WTC11 (cell line): ENCODE results near the gene COL25A1. TPM values are rescaled to one million over a fixed set of nuclear protein-coding genes. Genes with fewer than 3 reads are reported as not detected.

Source experiments
- ATAC-seq: fragments of 200-7000 bp; cut with Tn5 transposase; 2 replicates; pipeline ENCODE4 v1.10.0; 2021; ENCODE audit warnings: mild to moderate bottlenecking, moderate library complexity
- CTCF ChIA-PET: fragments of 300-600 bp; sonication (Branson Sonifier 250); formaldehyde crosslinking; loops from one replicate; lab custom pipeline; 2021; ENCODE audit warnings: antibody characterized with exemption; lab: Charles Lee
- POLR2A ChIA-PET: fragments of 350-600 bp; sonication (Branson Sonifier 250); formaldehyde crosslinking; loops from one replicate; lab custom pipeline; 2021; ENCODE audit warnings: antibody characterized with exemption; lab: Charles Lee
- DNase-seq: peaks from one replicate; pipeline ENCODE4 v3.0.0; 2021; ENCODE audit warnings: low spot score
- H3K27ac Mint-ChIP-seq: 2 replicates; pipeline ENCODE4 v1.8.0; 2021; ENCODE audit warnings: mixed read lengths
- H3K27me3 Mint-ChIP-seq: 2 replicates; pipeline ENCODE4 v1.8.0; 2021; ENCODE audit warnings: low read depth, mild to moderate bottlenecking, moderate library complexity, mixed read lengths
- H3K36me3 Mint-ChIP-seq: 2 replicates; pipeline ENCODE4 v1.8.0; 2021; ENCODE audit warnings: mixed read lengths
- H3K4me1 Mint-ChIP-seq: 2 replicates; pipeline ENCODE4 v1.8.0; 2022; ENCODE audit warnings: mixed read lengths
- H3K4me3 Mint-ChIP-seq: 2 replicates; pipeline ENCODE4 v1.8.0; 2021; ENCODE audit warnings: mild to moderate bottlenecking, moderate library complexity, mixed read lengths
- H3K9me3 Mint-ChIP-seq: 2 replicates; pipeline ENCODE4 v1.8.0; 2021; ENCODE audit warnings: mixed read lengths
- ATF1 ChIP-seq: sonication (generic); formaldehyde crosslinking; IDR thresholded peaks from 2 replicates; pipeline ENCODE4 v1.8.1; 2023; ENCODE audit warnings: mild to moderate bottlenecking, moderate library complexity, missing genetic modification reagents
- ATF2 ChIP-seq: sonication (generic); formaldehyde crosslinking; IDR thresholded peaks from 2 replicates; pipeline ENCODE4 v1.8.1; 2022; ENCODE audit warnings: low read depth, missing genetic modification reagents, borderline replicate concordance
- ATF3 ChIP-seq: sonication (generic); formaldehyde crosslinking; conservative IDR thresholded peaks from 2 replicates; pipeline ENCODE4 v1.8.1; 2022; ENCODE audit warnings: mild to moderate bottlenecking, missing genetic modification reagents
- E2F1 ChIP-seq: sonication (generic); formaldehyde crosslinking; IDR thresholded peaks from 2 replicates; pipeline ENCODE4 v1.8.0; 2022; ENCODE audit warnings: mild to moderate bottlenecking, missing genetic modification reagents
- ELF4 ChIP-seq: sonication (generic); formaldehyde crosslinking; IDR thresholded peaks from 2 replicates; pipeline ENCODE4 v1.8.1; 2022; ENCODE audit warnings: low read depth, mild to moderate bottlenecking, moderate library complexity, missing genetic modification reagents
- EMX1 ChIP-seq: fragments of 250-450 bp; sonication (Bioruptor Pico); IDR thresholded peaks from 2 replicates; pipeline ENCODE4 v1.8.0; 2021; ENCODE audit warnings: mild to moderate bottlenecking
- HMGA2 ChIP-seq: fragments of 250-450 bp; sonication (Bioruptor Pico); IDR thresholded peaks from 2 replicates; pipeline ENCODE4 v1.4.0; 2021; ENCODE audit warnings: mild to moderate bottlenecking, moderate library complexity
- JAZF1 ChIP-seq: fragments of 250-450 bp; sonication (Bioruptor Pico); IDR thresholded peaks from 2 replicates; pipeline ENCODE4 v1.9.0; 2021; ENCODE audit warnings: moderate library complexity, mild to moderate bottlenecking, inconsistent platforms
- MLX ChIP-seq: sonication (generic); formaldehyde crosslinking; IDR thresholded peaks from 2 replicates; pipeline ENCODE4 v1.8.1; 2023; ENCODE audit warnings: mild to moderate bottlenecking, missing genetic modification reagents, moderate library complexity
- NFYB ChIP-seq: sonication (generic); formaldehyde crosslinking; conservative IDR thresholded peaks from 2 replicates; pipeline ENCODE4 v1.8.0; 2022; ENCODE audit warnings: low read depth, missing genetic modification reagents
- PRDM15 ChIP-seq: sonication (generic); formaldehyde crosslinking; IDR thresholded peaks from 2 replicates; pipeline ENCODE4 v1.8.0; 2022; ENCODE audit warnings: missing genetic modification reagents
- SMAD3 ChIP-seq: sonication (generic); formaldehyde crosslinking; IDR thresholded peaks from 2 replicates; pipeline ENCODE4 v1.8.0; 2022; ENCODE audit warnings: missing genetic modification reagents, mild to moderate bottlenecking, borderline replicate concordance
- SMAD4 ChIP-seq: sonication (generic); formaldehyde crosslinking; IDR thresholded peaks from 2 replicates; pipeline ENCODE4 v1.8.0; 2022; ENCODE audit warnings: mild to moderate bottlenecking, missing genetic modification reagents
- SOX15 ChIP-seq: fragments of 250-450 bp; sonication (Bioruptor Pico); IDR thresholded peaks from 2 replicates; pipeline ENCODE4 v1.9.0; 2021; ENCODE audit warnings: mild to moderate bottlenecking
- SP1 ChIP-seq: sonication (generic); formaldehyde crosslinking; conservative IDR thresholded peaks from 2 replicates; pipeline ENCODE4 v1.8.1; 2022; ENCODE audit warnings: missing genetic modification reagents
- ZMAT4 ChIP-seq: fragments of 250-450 bp; sonication (Bioruptor Pico); IDR thresholded peaks from 2 replicates; pipeline ENCODE4 v1.9.0; 2021; ENCODE audit warnings: mild to moderate bottlenecking
- ZNF263 ChIP-seq: sonication (generic); formaldehyde crosslinking; IDR thresholded peaks from 2 replicates; pipeline ENCODE4 v1.8.1; 2022; ENCODE audit warnings: low read depth, mild to moderate bottlenecking, moderate library complexity, missing genetic modification reagents
- ZNF671 ChIP-seq: fragments of 250-450 bp; sonication (Bioruptor Pico); IDR thresholded peaks from 2 replicates; pipeline ENCODE4 v1.8.0; 2021; ENCODE audit warnings: mild to moderate bottlenecking
- total RNA-seq: library from RNA; stranded (reverse); gene quantifications from 3 replicates; pipeline ENCODE4 v1.2.3, GENCODE V29; 2021
- TF ChIP-seq, protein P1 (sequence below): fragments of 250-450 bp; sonication (Bioruptor Pico); IDR thresholded peaks from 2 replicates; pipeline ENCODE4 v1.9.0; 2021; ENCODE audit warnings: mild to moderate bottlenecking
- TF ChIP-seq, protein P2 (sequence below): sonication (generic); formaldehyde crosslinking; IDR thresholded peaks from 2 replicates; pipeline ENCODE4 v1.8.1; 2023; ENCODE audit warnings: mild to moderate bottlenecking, missing genetic modification reagents
- TF ChIP-seq, protein P3 (sequence below): sonication (generic); formaldehyde crosslinking; IDR thresholded peaks from 2 replicates; pipeline ENCODE4 v1.8.0; 2023; ENCODE audit warnings: mild to moderate bottlenecking, missing genetic modification reagents

The COL25A1 gene
- total RNA-seq, 1 experiment from 2014 or later, result 6.6 TPM

GRCh38 chr4:108922191-108922590, 380.3 kb downstream of the COL25A1 start (continued):
- TF ChIP-seq, protein P1, sequence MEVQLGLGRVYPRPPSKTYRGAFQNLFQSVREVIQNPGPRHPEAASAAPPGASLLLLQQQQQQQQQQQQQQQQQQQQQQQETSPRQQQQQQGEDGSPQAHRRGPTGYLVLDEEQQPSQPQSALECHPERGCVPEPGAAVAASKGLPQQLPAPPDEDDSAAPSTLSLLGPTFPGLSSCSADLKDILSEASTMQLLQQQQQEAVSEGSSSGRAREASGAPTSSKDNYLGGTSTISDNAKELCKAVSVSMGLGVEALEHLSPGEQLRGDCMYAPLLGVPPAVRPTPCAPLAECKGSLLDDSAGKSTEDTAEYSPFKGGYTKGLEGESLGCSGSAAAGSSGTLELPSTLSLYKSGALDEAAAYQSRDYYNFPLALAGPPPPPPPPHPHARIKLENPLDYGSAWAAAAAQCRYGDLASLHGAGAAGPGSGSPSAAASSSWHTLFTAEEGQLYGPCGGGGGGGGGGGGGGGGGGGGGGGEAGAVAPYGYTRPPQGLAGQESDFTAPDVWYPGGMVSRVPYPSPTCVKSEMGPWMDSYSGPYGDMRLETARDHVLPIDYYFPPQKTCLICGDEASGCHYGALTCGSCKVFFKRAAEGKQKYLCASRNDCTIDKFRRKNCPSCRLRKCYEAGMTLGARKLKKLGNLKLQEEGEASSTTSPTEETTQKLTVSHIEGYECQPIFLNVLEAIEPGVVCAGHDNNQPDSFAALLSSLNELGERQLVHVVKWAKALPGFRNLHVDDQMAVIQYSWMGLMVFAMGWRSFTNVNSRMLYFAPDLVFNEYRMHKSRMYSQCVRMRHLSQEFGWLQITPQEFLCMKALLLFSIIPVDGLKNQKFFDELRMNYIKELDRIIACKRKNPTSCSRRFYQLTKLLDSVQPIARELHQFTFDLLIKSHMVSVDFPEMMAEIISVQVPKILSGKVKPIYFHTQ (CRISPR knock-in tag), result no peak
- TF ChIP-seq ATF1 (CRISPR knock-in tag), result no peak
- no peak for TF ChIP-seq SP1
- TF ChIP-seq ZMAT4 (CRISPR knock-in tag), result no peak
- no peak for TF ChIP-seq PRDM15 (CRISPR knock-in tag)
- no peak for TF ChIP-seq ZNF671 (CRISPR knock-in tag)
- TF ChIP-seq JAZF1 (CRISPR knock-in tag), result no peak
- TF ChIP-seq EMX1 (CRISPR knock-in tag), result no peak
- no peak for TF ChIP-seq NFYB (CRISPR knock-in tag)
- no peak for TF ChIP-seq ELF4 (CRISPR knock-in tag)
- no peak for TF ChIP-seq ATF3
- no peak for TF ChIP-seq SMAD4 (CRISPR knock-in tag)

GRCh38 chr4:108920395-108921087, 381.9 kb downstream of the COL25A1 start:
- DNase-seq, result no peak
- ChIA-PET POLR2A (no interaction called here), CTCF (no interaction called here)
- no peak for ATAC-seq
- Mint-ChIP-seq H3K36me3 (no peaks in the 10 kb centered on the region), H3K4me3 (no peak overlapping the region), H3K27ac (no peak overlapping the region), H3K27me3 (no peaks in the 10 kb centered on the region), H3K9me3 (no peaks in the 10 kb centered on the region), H3K4me1 (peaks cover 30% of the 10 kb centered on the region)
- TF ChIP-seq SOX15 (no peak), SMAD3 (CRISPR knock-in tag) (no peak), ZNF263 (no peak), E2F1 (CRISPR knock-in tag) (no peak), ATF2 (no peak), ATF1 (CRISPR knock-in tag) (no peak), HMGA2 (no peak), MLX (CRISPR knock-in tag) (no peak)
- TF ChIP-seq, protein P2, sequence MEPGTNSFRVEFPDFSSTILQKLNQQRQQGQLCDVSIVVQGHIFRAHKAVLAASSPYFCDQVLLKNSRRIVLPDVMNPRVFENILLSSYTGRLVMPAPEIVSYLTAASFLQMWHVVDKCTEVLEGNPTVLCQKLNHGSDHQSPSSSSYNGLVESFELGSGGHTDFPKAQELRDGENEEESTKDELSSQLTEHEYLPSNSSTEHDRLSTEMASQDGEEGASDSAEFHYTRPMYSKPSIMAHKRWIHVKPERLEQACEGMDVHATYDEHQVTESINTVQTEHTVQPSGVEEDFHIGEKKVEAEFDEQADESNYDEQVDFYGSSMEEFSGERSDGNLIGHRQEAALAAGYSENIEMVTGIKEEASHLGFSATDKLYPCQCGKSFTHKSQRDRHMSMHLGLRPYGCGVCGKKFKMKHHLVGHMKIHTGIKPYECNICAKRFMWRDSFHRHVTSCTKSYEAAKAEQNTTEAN (CRISPR knock-in tag), result no peak
- TF ChIP-seq, protein P3, sequence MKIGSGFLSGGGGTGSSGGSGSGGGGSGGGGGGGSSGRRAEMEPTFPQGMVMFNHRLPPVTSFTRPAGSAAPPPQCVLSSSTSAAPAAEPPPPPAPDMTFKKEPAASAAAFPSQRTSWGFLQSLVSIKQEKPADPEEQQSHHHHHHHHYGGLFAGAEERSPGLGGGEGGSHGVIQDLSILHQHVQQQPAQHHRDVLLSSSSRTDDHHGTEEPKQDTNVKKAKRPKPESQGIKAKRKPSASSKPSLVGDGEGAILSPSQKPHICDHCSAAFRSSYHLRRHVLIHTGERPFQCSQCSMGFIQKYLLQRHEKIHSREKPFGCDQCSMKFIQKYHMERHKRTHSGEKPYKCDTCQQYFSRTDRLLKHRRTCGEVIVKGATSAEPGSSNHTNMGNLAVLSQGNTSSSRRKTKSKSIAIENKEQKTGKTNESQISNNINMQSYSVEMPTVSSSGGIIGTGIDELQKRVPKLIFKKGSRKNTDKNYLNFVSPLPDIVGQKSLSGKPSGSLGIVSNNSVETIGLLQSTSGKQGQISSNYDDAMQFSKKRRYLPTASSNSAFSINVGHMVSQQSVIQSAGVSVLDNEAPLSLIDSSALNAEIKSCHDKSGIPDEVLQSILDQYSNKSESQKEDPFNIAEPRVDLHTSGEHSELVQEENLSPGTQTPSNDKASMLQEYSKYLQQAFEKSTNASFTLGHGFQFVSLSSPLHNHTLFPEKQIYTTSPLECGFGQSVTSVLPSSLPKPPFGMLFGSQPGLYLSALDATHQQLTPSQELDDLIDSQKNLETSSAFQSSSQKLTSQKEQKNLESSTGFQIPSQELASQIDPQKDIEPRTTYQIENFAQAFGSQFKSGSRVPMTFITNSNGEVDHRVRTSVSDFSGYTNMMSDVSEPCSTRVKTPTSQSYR (CRISPR knock-in tag), result no peak
